HL-60 (cell line): ENCODE measurements around the gene STX18.

Experiments used
- DNase-seq, 2 experiments: peaks; one replicate each; pipeline ENCODE4 v3.0.0-alpha.2; 2010 to 2020; ENCODE audit warnings: low read depth in 1 of 2, low spot score in 1 of 2
- H3K27ac ChIP-seq: fragments of 250-450 bp; sonication (Bioruptor Pico); replicated peaks from 2 replicates; pipeline ENCODE4 v1.5.1; 2020; ENCODE audit warnings: mild to moderate bottlenecking, moderate library complexity
- H3K27me3 ChIP-seq: fragments of 250-450 bp; sonication (Bioruptor Pico); 2 replicates; pipeline ENCODE4 v1.5.1; 2021; ENCODE audit warnings: mild to moderate bottlenecking, moderate library complexity; ENCODE audit not compliant: insufficient read depth, poor library complexity, severe bottlenecking
- H3K4me3 ChIP-seq: replicated peaks from 2 replicates; pipeline ENCODE4 v1.5.1; 2011; ENCODE audit warnings: mild to moderate bottlenecking, control low read depth, low read length; ENCODE audit not compliant: insufficient read depth
- CTCF ChIP-seq: IDR thresholded peaks from one replicate; pipeline ENCODE4 v1.5.1; 2011; ENCODE audit warnings: low read length, control low read depth, inconsistent platforms; ENCODE audit not compliant: insufficient read depth
- GABPA ChIP-seq: IDR thresholded peaks from 2 replicates; pipeline ENCODE4 v1.6.1; 2012; ENCODE audit warnings: low read depth
- POLR2AphosphoS5 ChIP-seq: IDR thresholded peaks from 2 replicates; pipeline ENCODE4 v1.6.1; 2012; ENCODE audit warnings: low read depth
- REST ChIP-seq: IDR thresholded peaks from 2 replicates; pipeline ENCODE4 v1.6.1; 2012; ENCODE audit warnings: low read depth; ENCODE audit not compliant: insufficient replicate concordance
- SPI1 ChIP-seq: IDR thresholded peaks from 2 replicates; pipeline ENCODE4 v1.6.1; 2012; ENCODE audit warnings: low read depth, mild to moderate bottlenecking, borderline replicate concordance

STX18 gene

GRCh38 chr4:4481399-4481994 is 60.4 kb downstream of the STX18 start:
- no peak for DNase-seq
- TF ChIP-seq SPI1 (no peak), REST (no peak), CTCF (no peak), GABPA (no peak), POLR2AphosphoS5 (no peak)
- H3K4me3 ChIP-seq = no peak overlapping the region
- H3K27ac ChIP-seq = no peak overlapping the region
- H3K27me3 ChIP-seq = no peaks in the 10 kb centered on the region

GRCh38 chr4:4480685-4481398 is 61.0 kb downstream of the STX18 start:
- no peak overlapping the region for H3K27ac ChIP-seq
- DNase-seq = no peak
- no peak overlapping the region for H3K4me3 ChIP-seq
- no peaks in the 10 kb centered on the region for H3K27me3 ChIP-seq
- TF ChIP-seq REST (no peak), POLR2AphosphoS5 (no peak), GABPA (no peak), CTCF (no peak)

- no peak for DNase-seq
- no peak overlapping the region for H3K27ac ChIP-seq
- H3K27me3 ChIP-seq = no peaks in the 10 kb centered on the region
- TF ChIP-seq CTCF (no peak), POLR2AphosphoS5 (no peak), REST (no peak), SPI1 (no peak), GABPA (no peak)
- no peak overlapping the region for H3K4me3 ChIP-seq
Measured at GRCh38 chr4:4480205-4480604, 61.6 kb downstream of the STX18 start.
